ENCODE data around the gene NLRC5.

NLRC5 gene

DNA sequence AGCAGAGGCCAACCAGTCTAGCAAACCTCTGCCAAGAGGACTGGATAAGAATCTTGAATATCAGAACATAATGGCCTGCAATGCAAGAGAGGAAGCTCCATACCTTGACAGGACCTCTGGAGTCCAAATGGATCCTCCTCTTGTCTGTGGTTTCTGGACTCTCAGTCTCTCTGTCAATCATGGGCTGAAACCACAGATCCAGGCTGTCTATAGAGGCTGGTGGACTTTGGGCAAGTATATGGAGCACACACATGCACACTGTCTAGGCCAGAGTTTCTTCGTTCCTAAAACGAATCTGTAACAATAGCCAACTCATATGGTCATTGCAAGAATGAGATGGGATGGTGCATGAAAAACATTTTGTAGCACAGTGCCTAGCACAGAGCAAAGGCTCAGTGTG lies 37.7 kb downstream of the NLRC5 start:
- no peak for DNase-seq

- no peak for DNase-seq
These were observed 38.7 kb downstream of the NLRC5 start for GRCh38 chr16:57028086-57028485.

- DNase-seq, result no peak
These were observed 40.1 kb downstream of the NLRC5 start for GRCh38 chr16:57029161-57030160.

- no peak for DNase-seq
These were observed 41.1 kb downstream of the NLRC5 start for GRCh38 chr16:57030346-57030902.

GRCh38 chr16:57031156-57031555 lies 41.8 kb downstream of the NLRC5 start:
- DNase-seq, result no peak

- no peak for DNase-seq
These were observed 43.0 kb downstream of the NLRC5 start for GRCh38 chr16:57032346-57032745.

GRCh38 chr16:57032931-57033330 lies 43.6 kb downstream of the NLRC5 start:
- no peak for DNase-seq

DNA sequence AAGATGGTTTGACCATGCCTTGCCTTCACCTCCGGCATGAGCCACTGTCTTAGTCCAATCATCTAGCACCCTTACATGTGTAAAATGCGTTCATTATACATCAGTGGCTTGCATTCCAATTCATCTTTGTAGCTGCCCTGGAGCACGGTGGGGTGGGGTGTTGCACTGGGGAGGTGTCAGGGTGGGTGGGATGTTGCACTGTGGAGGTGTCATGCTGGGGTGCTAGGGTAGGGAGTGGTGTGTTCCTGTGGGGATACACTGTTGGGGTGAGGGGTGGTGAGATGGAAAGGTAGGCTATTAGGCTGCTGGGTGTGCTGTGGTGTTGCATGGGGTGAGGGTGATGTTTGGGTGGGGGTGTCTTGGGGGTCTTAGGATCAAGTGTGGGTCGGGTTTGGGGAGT lies 47.0 kb downstream of the NLRC5 start:
- DNase-seq, result no peak

DNA sequence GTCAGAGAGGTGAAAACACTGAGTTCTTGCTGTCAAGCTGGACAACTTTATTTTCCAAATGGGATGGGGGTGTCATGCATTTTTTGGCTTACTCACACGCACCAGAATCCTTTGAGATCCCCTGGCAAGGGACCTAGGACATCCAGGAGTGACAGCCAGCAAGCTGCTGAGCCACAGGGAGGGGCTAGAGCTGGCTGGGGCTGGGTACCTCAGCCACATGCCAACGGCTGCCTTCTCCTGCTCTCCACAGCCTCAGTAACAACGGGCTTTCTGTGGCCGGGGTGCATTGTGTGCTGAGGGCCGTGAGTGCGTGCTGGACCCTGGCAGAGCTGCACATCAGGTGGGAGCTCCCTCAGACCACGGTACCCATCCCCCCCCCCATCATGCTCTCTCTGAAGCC lies 47.6 kb downstream of the NLRC5 start:
- no peak for DNase-seq

GRCh38 chr16:57038166-57038565 lies 48.8 kb downstream of the NLRC5 start:
- DNase-seq, result no peak

GRCh38 chr16:57039148-57039812 lies 49.9 kb downstream of the NLRC5 start:
- DNase-seq, result no peak

DNA sequence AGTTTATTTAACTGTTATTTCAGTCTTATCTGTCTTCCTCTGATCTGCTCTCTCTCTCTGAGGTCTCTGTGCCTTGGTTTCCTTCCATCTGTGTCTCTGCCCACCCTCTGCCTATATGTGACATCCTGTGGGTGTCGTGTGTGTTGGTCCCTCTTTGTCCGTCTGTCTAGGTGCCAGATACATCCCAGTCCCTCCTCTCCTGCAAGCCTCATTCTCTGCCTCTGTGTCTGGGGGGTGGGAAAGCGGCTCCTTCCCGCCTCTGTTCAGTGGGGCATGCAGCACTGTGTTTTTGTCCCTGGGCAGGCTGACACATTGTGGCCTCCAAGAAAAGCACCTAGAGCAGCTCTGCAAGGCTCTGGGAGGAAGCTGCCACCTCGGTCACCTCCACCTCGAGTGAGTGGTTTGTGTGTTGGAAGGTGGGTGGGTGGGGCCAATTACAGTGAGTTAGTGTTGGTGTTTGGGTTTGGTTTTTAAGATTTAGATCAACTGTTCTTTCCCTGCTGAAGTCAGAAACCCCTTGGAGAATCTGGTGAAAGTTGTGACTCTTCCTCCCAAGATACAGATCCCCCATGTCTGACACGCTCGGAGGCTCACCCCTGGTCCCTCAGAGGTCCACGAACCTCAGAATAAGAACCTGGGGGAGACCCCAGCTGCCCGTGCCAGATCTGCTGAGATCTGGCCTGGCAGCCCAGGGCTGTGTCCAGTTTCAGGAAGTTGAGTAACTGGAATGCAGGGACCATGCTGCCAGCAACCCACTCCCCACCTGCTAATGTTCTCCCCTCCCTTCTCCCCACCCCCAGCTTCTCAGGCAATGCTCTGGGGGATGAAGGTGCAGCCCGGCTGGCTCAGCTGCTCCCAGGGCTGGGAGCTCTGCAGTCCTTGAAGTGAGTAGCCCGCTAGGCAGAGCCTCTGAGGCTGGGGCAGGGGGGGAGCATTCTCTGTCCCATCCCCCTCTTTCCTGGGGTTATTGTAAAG lies 52.1 kb downstream of the NLRC5 start:
- DNase-seq, result no peak

GRCh38 chr16:57042157-57043111 lies 53.1 kb downstream of the NLRC5 start:
- no peak for DNase-seq

GRCh38 chr16:57043248-57043647 lies 53.9 kb downstream of the NLRC5 start:
- DNase-seq, result no peak

DNA sequence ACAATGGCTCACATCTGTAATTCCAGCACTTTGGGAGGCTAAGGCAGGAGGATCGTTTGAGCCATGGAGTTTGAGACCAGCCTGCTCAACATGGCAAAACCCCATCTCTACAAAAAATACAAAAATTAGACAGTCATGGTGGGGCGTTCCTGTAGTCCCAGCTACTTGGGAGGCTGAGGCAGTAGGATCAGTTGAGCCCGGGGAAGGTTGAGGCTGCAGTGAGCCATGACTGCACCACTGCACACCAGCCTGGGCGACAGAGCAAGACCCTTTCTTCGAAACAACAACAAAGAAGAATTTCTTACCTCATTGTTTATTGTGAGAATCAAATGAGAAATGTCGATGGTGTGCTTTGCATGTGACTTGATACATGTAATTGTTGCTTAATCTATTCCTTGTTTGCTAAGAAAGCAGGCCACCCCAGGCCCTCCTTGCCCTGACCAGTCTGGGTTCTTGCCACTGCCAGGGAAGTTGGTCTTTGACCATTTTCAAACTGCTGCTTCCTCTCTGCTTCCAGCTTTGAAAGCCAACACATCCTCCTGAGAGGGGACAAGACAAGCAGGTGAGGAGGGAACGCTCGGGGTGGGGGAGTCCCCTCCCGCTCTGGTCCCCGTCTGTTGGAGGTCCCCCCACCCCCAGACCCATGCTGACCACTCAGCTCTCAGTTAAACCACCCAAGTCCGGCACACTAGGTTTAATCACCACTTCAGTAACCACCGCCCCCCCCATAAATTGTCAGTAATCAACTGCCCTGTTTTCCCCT lies 55.8 kb downstream of the NLRC5 start:
- DNase-seq, result no peak

DNA sequence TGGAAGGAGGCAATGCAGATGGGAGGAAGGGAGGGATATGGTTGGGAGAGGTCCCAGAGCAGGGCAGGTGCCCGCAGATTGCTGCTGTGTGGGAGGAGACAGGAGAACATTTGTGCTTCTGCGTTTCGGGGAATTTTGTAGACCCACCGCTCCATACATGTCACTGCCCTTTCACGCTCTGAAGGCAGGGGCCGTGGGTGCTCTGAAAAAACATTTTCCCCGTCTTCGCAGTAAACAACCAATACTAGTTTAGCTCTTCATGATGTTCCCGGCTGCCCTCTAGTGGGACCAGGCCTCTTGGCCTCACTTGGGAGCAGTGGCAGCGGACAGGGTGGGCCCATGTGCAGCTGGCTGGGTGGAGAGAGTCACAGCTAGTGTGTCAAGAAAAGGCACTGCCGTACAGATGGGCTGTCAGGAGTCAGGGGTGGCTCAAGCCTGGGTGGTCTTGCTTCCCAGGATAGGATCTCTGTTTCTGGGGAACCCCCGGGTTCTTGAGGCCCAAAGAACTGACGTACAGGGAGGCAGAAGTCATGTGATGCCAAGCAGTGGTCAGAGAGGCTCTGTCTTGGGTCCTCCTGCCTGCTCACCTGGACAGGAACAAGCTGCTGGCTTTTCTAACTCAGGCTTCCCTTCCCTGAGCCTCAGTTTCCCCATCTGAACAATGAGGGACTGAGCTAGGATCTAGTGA lies 56.5 kb downstream of the NLRC5 start:
- peak; percentile 13 for DNase-seq

- no peak for DNase-seq
These were observed 58.7 kb downstream of the NLRC5 start for GRCh38 chr16:57048095-57048494.

- no peak for DNase-seq
These were observed 60.3 kb downstream of the NLRC5 start for GRCh38 chr16:57049678-57050077.

DNA sequence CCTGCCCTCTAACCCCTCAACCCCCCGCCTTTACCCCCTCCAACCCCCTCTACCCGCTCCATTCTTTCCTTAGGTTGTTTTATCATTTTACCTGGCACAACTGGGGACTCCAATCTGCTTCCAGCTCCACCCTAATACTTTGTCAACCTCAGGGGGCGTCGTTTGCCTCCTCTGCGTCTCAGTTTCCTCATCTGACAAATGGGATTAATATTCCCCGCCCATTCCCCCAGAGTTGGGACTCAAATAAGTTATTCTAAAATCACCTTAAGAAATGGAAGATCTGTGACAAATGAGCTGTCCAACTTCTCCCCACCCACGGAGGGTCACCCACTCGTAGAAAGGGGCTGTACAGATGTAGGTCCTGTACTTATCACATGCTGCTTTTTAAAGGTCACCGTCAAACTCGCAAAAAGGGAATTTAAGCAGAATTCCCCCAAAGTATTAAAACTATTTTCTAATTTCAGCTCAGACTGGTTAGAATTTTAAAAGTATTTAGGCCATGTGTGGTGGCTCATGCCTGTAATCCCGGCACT lies 62.4 kb downstream of the NLRC5 start:
- DNase-seq, result no peak

GRCh38 chr16:57053206-57053605 lies 63.8 kb downstream of the NLRC5 start:
- no peak for DNase-seq

Measured in DMS53 (cell line).